Smooth muscle cell of the brain vasculature (primary cell): ENCODE measurements around the gene CALN1.
"Not testable (repeated sequence)": the region's sequence is repeated elsewhere in the genome, so short reads cannot be mapped to it uniquely, and the experiment has no call there.

Source experiments
- DNase-seq: peaks from one replicate; pipeline ENCODE4 v3.0.0-alpha.2; 2012; ENCODE audit warnings: low read depth, low spot score

CALN1 gene

DNA sequence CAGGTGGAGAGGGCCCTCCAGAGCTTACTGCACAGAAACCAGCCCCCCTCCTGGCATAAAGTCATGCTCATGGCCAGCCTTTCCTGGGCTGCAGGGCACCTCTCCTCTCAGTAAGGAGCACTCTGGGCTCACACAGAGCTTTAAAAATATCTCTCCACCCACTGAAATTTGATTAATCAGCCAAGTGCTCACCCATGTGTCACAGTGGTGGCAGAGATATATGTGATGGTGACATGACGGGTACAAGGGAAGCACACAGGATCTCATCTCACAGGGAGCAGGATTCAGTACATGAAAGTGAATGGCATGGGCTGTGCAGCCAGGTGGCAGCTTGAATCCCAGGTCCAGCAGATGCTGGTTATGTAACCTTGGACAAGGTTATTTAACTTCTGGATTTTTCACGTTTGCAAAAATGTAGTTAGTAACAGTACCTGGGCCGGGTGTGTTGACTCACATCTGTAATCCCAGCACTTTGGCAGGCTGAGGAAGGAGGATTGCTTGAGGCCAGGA, 144.8 kb downstream of the CALN1 start:
- DNase-seq = no peak

DNA sequence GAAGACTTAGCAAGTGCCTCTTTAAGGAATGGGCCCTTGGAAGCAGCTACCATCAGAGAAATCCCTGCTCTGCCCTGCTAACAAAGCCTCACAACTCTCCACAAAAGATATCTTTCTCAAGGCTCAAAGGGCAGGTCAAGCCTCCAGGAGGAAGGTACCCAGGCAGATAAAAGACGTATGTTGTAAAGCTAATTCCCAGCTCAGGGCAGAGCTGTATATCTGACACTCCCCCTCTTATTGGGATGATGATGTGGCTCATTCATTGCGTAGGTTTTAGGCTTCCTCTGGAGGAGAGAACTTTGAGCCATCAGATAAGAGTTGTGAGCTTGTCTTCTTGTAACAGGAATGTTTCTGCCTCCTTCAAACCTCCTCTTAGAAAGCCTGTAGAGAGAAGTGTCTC, 145.4 kb downstream of the CALN1 start:
- no peak for DNase-seq

DNA sequence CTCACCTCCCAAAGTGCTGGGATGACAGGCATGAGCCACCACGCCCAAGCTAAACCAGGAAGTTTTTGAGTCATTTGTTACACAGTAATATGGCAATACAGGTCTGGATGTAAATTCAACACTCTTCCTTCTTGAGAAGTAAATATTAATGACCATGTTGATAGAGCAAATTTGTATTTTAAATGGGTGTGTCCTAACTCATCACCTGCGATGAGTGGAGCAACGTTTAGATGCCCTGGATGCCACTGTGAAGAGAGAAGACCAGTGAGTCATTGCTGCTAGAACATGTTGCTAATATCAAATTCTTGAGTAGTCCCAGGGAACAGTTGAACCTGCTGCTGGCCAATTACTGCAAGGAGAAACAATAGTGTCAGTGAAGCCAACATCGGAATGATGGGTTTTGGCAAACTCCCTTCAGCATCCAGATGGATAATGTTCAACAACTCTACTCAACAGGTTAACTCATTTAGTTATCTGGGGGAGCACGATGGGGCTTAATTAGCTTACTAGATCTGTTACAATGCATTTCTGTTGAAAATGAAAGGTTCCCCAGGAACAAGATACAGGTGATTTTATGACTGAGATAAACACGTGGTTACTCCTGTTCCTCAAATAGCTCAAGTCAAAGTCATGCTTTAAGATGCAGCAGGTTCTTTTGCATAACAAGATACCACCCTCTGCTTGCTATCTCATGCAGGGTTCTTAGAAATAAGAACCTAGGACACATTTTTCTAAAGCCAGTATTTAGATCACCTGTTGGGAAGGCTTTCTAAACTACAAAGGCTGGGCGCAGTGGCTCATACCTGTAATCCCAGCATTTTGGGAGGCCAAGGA, 146.8 kb downstream of the CALN1 start:
- no peak for DNase-seq

DNA sequence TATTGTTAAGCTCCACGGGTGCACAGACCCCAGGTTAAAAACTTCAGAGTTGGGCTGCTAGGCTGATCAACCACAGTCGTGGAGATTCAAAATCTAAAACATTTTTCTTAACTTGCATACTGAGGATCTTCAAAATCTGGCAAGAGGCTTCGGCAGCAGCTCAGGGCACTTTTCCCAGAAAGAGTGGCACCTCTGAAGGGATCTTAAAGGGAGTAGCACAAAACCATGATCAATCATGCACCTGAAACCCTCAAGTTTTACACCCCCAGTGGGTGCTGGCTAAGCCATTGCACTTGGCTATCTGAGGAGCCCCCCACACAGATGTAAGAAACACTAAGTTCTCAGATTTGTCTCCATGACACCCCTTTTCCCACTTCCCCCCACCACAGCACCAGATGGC, 151.7 kb downstream of the CALN1 start:
- no peak for DNase-seq

DNA sequence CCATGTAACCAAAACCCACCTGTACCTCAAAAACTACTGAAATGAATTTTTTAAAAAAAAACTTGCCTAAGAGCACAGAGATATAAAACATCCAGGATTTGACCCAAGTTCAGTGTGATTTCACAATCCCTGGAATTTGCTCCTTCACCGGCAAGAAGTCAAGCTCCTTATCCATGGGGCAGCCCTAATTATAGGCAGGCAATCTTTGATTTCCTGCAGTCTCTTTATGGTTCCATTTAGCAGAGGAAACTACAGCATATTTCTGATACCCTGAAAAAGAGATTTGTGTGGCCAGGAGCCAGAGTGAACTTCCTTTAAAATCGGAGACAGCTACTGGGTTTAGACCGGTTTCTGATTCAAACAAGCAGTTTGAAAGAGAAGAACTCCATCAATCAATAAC, 154.1 kb downstream of the CALN1 start:
- DNase-seq = no peak

DNA sequence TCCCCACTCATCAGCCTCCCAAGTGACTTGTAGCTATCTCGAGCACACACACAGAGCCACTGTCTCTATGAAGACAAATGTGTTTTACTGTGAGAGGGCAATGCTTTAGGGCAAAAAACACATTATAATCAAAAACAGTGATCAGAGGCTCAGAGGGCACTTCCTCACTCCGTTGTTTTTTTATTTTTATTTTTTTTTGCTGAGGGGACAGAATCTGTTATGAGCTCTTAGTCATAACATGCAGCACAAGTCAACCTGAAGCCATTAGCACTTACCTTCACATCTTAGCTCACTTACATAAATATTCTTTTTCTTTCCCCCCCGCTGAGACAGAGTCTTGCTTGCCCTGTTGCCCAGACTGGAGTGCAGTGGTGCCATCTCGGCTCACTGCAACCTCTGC, 157.7 kb downstream of the CALN1 start:
- DNase-seq = no peak

DNA sequence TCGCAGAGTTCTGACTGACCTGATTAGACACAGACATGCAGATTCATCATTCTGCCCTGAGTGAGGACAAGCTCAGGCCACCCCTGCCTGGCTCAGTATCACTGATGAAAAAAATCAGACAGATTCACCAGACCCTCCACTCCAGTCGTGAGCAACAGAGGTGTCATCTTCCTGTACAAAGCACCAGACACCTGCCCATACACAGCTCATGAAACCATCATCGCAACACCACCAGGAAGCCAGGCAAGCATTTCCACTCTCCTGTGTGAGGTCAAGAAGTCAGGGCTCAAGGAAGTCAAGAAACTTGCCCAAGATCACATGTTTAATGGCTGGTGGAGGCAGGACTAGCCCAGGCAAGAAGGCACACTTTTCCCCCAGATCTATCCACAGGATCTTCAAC, 163.0 kb downstream of the CALN1 start:
- DNase-seq = no peak

DNA sequence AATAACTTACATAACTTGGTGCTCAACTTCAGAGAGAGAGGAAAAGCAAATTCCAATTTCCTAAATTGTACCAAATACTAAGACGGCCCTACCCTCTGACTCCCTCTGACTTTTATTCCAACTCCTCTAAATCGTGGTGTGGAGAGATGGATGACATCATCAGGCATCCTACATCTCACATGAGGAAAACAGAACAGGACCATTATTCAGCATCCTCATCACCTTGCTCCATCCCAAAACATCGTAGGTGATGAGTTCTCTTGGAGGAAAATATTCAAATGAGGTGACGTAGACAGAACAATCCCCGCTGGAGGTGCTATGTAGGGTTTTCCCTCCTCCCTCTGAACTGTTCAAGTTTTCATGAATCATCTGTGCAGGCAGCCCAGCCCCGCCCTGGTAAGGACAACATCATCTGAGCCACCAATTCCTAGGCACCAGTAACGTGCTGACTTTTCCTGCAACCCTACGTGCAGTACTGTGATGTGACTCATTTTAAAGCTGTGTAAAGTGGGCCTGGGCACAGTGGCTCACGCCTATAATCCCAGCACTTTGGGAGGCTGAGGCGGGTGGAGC, 167.2 kb downstream of the CALN1 start:
- DNase-seq = no peak

DNA sequence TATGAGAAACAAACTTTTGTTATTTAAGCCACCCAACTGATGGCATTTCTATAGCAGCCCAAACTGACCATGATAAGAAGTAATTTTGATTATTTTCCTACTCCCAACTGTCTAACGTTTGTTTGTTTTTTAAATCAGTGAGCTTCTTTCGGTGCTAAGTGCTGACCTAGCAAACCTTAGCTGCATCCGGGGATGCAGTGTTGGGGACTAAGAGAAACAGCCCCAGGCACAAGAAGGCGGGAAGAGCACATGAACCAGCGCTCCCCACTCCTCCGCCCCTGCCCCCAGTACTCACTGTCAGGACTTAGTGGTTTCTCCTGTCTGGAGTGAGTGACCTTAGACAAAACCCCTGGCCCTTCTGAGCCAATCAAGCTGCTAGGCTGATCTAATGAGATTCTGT, 168.8 kb downstream of the CALN1 start:
- no peak for DNase-seq

DNA sequence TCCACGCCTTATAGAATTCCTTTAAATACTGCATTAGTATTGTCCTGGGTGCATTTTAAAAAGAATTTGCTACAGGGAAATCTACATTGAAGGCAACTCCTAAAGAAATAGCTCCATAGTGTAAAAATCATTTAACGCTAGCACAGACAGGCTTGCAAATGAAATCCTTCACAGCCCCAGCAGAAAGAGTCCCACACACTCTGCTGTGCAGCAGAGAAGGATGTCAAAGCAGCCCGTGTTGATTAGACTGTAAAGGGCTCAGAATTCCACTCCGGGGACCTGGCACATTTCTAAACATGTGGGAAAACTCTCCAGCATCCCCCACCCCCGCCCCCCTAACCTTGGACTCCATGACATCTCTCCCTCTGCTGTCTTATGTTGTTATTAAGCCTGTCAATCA, 176.8 kb downstream of the CALN1 start:
- DNase-seq = no peak

DNA sequence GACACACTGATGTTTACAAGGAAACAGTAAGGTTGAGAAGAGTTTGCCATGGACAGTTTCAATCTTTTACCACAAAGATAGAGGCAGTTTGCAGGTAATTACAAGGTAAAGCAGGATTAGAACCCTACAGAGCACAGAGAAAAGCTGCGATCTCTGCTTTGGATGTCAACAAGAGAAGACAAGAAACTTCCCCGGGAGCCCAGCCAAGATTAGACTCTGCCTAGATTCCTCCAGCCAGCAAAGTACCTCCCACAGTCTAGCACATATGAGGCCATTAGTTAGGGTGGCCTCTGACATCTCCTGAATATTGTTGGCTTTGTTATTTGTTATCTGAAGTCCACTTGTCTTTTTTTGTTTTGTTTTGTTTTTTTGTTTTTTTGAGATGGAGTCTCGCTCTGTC, 178.1 kb downstream of the CALN1 start:
- no peak for DNase-seq

DNA sequence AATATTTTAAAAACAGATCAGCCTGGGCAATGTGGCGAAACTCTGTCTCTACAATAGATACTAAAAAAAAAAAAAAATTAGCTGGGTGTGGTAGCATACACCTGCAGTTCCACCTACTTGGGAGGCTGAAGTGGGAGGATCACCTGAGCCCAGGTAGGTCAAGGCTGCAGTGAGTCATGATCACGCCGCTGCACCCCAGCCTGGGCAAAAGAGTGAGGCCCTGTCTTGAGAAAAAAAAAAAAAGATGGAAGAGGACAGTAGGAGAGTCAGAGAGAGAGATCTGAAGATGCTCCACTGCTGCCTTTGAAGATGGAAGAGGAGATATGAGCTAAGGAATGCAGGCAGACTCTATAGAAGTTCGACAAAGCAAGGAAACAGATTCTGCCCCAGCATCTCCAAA, 181.9 kb downstream of the CALN1 start:
- no peak for DNase-seq

DNA sequence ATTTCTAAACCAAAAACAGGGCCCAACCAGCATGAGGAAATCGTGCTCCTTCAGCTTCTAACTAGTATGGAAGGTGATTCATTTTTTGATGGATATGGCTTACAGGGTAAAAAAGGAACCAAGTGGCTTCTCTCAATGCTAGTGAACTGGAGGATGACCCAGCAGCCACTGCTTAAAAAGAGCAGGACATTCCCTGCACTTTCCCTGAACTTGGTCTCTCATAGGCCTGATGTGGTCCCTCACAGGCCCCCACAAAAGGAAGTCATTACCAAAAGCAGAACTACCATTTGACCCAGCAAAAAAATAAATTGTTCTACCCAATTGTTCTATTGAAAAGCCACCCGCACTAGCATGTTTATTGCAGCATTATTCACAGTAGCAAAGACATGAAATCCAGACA, 188.8 kb downstream of the CALN1 start:
- no peak for DNase-seq

DNA sequence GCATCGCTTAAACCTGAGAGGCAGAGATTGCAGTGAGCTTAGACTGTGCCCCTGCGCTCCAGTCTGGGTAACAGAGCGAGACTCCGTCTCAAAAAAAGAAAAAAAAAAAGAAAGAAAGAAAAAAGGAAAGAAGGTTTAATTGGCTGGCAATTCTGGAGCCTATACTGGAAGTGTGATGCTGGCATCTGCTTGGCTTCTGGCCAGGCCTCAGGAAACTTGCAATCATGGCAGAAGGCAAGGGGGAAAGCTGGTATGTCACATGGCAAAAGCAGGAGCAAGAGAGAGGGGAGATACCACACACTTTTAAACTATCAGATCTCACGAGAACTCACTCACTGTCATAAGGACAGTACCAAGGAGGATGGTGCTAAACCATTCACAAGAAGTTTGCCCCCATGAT, 190.0 kb downstream of the CALN1 start:
- DNase-seq = no peak

DNA sequence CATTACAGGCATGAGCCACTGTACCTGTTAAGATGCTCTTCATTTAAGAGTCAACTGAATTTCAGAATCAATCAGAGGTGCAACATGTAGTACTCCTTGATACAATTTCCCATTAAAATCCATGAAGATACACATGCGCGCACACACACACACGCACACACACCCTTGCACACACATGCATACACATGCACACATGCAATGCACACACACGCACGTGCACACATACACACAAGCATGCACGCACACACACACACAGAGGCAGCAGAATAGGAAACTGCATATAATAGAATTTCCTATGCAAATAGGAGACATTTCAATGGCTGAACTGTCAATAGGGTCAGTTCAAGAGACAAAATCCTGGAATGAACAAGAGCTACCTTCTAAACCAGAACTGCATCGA, 192.6 kb downstream of the CALN1 start:
- DNase-seq = no peak

DNA sequence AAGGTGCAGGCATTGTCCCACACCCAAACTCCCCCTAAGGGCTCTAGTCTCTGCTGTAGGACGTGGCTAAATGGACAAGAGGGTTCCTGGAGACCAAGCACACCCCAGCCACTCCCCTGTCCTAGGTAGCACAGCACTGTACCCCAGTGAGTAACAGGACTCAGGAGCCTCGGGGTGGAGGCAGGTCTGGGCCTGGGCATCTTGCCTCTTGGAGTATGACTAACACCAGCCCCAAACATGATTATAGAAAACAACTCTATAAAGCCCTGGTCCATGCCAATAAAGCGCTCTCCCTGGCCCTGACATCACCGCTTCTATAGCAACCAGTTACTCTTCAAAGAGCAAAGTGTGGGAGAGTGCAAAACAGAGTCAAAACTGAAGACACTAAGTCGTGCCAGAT, 195.0 kb downstream of the CALN1 start:
- DNase-seq = no peak

DNA sequence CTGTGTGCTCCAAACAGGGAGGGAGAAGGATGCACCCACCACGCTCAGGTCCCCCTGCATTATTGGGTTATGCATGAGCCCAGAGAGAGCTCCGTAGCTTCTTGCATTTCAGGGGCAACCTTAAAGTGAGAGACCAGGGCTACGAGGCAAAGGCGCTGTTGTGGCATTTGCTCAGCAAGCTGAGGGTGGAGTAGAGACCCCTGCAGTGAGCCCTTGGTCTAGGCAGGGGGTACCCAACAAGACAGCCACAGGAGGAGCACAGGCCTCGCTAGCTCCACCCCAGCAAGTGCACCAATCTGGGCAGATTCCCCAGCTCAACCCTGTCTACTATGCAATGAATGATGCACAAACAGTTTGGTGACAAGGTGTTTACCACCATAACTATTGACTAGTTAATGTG, 198.4 kb downstream of the CALN1 start:
- no peak for DNase-seq

DNA sequence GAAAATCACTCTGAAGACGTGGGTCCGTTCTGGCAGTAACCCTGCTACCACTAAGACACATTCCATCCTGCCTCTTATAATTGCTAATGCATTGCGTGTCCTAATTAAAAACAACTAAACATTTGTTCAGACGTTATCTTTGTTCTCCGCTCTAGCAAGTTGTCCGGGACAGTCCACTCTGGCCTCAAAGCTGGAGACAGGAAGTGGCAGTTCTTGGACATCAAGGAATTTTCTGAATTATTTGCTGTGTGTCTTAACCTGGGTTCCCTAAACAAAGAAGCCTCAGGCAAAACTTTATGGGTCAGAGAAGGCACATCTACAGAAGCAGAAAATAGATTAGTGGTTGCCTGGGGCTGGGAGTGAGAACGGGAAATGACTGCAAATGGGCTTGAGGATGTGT, 199.1 kb downstream of the CALN1 start:
- DNase-seq = no peak

DNA sequence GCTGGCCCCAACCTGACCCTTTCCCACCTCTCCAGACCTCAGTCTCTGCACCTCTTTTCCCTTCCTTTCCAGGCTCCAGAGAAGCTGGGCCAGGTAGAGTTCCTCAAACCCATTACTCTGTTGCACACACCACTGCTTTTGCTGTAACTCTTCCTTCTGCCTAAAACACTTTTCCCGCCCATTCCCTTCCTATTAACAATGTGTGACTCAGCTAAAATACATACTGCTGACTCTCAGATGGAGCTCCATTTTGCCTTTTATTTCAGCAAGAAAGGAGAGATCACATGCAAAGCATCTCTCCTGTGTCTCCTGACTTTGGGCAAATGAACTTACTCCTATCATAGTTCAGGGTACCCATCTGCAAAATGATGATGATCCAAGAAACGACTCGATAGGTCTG, 201.0 kb downstream of the CALN1 start:
- no peak for DNase-seq

DNA sequence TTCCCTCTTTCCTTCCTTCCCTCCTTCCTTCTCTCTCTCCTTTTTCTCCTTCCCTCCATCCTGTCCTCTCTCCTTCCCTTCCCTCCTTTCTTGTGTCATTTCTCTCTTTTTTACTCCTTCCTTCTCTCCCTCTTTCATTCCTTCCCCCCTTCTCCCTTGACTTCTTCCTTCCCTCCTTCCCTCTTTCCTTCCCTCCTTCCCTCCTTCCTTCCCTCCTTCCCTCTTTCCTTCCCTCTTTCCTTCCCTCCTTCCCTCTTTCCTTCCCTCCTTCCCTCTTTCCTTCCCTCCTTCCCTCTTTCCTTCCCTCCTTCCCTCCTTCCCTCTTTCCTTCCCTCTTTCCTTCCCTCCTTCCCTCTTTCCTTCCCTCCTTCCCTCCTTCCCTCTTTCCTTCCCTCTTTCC, 203.1 kb downstream of the CALN1 start:
- DNase-seq = not testable (repeated sequence)

DNA sequence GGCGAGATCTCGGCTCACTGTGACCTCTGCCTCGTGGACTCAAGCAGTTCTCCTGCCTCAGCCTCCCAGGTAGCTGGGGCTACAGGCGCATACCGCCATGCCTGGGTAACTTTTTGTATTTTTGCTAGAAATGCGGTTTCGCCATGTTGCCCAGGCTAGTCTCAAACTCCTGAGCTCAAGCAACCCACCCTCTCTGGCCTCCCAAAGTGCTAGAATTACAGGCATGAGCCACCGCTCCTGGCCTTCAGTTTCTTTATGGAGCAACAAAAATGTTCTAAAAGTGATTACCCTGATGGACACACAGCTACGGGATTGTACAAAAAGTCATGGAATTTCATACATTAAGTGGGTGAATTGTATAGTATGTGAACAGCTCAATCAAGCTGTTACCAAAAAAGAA, 216.0 kb downstream of the CALN1 start:
- no peak for DNase-seq

DNA sequence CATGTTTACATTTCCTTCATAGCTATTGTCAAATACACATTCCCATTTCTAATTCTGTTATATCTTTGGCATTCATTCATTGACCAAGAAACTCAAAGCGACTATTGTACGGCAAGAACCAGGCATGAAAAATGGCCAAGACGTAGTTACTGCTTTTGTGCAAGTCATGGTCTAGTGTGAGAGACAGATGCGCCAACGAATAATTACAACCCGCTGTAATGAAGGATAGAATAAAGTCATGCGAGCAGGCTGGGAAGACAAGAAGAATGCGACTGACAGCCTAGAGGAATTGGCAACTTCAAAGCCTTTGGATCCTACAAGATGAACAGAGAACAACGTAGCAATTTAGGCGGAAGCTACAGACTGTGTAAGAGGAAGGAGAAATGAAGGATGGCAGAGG, 221.2 kb downstream of the CALN1 start:
- DNase-seq = no peak

DNA sequence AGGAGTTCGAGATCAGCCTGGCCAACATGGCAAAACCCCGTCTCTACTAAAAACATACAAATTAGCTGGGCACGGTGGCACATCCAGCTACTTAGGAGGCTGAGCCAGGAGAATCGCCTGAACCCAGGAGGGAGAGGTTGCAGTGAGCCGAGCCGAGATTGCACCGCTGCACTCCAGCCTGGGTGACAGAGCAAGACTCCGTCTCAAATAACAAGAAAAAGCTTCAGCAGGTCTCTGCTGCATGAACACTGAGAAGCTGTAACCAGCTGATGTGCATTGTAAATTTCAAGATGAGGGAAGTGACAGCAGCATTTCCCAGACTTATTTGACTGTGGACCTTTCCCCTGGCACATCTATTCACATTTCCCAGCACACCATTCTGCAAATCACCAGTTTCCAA, 222.0 kb downstream of the CALN1 start:
- no peak for DNase-seq

DNA sequence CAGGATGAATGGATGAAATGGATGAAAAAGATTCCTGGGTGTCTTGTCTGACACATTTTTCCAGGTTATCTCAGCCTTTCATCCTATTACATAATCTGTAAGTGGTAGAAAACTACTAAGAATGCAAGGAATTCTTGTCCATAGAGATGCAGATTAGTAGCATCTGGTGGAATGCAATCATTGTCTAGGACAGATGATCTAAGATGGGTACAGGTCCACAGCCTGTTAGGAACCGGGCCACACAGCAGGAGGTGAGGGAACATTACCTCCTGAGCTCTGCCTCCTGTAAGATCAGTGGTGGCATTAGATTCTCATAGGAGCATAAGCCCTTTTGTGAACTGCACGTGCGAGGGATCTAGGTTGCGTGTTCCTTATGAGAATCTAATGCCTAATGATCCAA, 225.0 kb downstream of the CALN1 start:
- no peak for DNase-seq
